Stimulated activated CD4-positive, alpha-beta T cell treated with anti-CD3 and anti-CD28 coated beads, Interleukin-15, amount 100 ng/mL, for 1 hour (primary cell): ENCODE results near the gene EPGN.

Experiments
- DNase-seq, 2 donors: peaks; one replicate each; pipeline ENCODE4 v3.0.0-alpha.2; 2020; ENCODE audit warnings: low read depth in 1 of 2, low spot score in 1 of 2

The EPGN gene, protein sequence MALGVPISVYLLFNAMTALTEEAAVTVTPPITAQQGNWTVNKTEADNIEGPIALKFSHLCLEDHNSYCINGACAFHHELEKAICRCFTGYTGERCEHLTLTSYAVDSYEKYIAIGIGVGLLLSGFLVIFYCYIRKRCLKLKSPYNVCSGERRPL

DNA sequence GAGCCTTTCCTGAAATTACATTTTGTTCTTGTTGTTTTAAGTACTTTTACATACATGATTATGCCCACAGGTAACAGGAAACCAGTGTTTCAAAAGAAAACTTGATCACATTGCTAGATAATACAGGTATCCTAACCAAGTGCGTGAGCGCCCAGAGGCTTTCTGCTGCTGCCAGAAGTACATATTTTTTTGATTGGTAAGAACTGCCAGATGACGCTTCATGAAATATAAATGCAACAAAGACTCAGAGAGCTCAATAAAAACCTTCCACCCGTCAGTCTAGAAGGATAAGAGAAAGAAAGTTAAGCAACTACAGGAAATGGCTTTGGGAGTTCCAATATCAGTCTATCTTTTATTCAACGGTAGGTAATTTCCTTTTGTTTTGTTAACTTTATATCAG, at the start of gene EPGN:
EPGN (plus strand) TSS at position 256 of the 400 bp plus-strand sequence; CDS start at position 320, 64 bp downstream.
- no peak for DNase-seq

DNA sequence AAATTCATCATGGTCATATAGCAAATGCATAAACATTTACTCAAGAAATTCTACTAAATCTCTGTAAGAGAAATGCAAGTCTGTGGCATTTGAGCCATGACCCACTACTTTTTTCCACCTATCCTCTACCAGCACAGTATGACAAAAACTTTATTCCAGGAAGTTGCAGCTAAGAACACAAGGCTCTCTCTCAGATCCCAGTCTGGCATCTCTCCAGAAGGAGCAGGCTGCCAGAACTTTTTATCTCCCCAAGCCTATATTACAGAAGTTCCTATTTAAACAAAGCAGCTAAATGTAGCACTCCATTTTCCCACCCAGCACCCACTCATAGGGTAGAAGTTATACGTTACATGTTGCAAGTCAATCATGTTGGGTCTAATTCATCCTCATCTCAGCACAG, 49.3 kb upstream of the EPGN start:
- no peak for DNase-seq

DNA sequence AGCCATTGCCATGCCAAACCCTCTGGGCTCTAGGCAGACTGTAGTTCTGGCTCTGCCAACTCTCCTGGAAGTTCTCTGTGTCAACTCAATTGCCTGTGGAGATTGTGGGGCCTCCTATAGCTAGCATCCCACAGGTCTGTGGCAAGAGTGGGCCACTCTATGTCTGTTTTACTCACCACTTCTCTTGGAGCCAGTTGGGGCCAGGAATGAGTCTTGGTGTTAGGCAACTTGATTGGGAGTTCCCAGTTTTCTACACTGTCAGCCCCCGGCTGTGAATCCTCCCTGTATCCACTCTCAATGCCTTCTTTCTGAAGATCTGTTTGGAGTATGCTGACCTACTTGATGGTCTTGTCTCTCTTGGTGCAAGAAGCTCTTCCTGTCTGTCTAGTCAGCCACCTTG, 48.2 kb upstream of the EPGN start:
- no peak for DNase-seq

DNA sequence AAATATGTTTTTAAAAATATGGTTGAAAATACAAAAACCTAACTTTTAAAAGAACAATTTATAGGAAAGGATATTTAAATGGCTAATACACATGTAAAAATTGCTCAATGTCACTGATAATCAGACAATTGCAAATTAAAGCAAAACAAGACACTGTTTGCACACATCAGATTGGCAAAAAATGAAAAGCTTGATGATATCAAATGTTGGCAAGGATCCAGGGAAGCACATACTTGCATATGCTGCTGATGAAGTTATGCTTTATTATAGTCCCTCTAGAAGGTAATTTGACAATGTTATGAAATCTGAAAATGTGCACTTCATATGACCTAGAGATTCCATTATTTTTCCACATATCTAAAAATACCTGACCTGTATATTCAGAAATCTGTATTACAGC, 45.7 kb upstream of the EPGN start:
- DNase-seq = no peak

DNA sequence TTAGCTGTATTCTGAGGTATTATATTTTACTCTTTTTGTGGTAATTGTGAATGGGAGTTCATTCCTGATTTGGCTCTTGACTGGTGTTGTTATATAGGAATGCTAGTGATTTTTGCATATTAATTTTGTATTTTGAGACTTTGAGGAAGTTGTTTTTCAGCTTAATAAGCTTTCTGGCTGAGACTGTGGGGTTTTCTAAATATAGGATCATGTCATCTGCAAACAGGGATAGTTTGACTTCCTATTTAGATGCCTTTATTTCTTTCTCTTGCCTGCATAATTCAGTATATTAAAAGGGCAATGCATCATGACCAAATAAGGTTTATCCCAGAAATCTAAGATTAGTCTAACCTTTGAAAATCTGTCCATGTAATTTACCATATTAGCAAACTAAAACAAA, 44.7 kb upstream of the EPGN start:
- DNase-seq = no peak

DNA sequence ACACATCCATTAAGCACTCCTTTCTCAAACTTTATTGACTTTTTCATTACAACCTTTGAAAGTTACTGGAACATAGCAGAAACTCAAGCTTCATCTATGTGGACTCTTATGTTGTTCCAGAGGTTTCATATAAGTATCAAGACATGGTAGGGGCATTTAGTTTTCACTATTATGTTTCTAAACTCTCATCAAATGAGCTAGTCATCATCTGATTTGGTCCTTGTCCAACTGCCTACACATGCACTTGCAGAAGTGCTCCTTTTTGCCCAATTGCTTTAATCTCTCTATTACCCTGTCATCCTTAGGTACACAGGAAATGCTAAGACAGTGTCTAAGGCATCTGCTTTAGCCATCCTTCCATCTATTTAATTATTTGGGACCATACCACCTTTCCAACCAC, 42.2 kb upstream of the EPGN start:
- DNase-seq = no peak

DNA sequence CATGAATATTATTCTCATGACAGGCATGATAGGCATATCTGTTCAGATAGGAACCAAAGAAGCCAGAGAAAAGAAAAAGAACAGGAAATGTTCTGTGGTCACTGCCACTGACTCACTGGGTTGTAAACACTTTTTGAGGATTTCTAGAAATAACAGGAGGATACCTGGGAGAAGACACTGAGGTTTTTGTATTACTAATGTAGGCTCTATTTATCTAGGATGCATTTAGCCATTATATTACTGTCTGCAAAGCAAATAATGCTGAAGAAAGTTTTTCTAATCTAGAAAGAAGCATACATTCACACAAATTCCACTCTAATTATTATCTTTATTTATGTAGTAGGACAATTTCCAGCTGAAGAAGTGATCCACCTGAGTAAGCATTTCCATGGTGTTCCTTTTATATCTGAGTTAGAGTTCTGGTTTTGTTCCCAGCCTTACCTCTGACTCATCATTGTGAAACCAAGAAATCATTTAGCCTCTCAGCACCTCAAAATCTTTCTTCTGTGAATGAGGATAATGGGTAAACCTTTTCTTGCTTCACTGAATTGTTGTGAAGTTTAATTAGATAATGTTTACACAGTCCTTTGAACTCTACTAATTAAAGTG, 40.2 kb upstream of the EPGN start:
- DNase-seq = no peak

DNA sequence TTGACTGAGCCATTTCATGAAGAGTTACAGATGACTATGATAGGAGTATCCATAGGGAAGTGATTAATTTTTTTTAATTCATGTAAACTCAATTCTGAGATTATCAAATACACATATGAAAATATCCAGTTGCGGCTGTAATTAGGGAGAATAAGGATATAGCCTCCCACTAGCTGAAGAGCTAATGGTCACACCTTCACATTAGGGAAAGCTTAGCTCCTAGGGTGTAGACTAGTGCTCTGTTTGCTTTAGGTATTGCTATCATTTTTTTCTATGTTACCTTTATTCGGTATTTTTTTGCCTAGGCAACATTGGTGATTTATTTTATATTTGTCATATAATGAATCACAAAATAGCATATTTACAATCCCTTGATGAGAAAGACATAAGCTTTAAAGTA, 39.6 kb upstream of the EPGN start:
- no peak for DNase-seq

DNA sequence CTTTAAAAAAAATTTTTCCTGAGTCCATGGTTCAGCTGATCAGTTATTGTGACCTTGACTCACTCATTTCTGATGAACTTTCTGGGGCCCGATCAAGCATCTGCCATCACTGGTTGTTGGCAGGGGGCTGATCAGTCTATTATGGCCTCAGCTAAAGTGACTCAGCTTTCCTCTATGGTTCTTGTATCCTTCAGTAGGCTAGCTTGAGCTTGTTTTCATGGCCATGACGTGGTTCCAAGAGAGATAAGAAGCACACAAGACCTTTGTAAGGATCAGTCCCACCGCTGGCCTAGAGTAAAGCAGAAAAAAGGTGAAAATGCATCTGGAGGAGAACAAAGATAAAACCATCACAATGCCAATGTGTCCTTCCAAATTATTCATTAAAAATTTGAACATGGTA, 29.8 kb upstream of the EPGN start:
- no peak for DNase-seq

DNA sequence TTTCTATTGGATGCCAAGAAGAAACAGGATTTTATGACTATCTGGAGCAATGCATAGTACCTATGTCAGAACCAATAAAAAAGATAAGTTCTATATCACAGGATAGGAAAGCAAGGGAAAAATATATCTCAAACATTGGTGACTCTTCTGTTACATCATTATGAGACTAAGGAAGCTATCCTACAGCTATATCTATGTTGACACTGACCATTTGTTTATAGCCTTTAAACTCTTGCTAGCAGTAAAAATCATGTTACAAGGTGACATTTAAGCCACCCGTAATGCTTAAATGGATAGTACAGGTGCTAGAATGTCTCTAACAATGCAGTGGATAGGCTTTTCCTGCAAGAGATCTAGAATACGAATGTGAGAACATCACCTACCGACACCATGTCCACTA, 28.6 kb upstream of the EPGN start:
- DNase-seq = no peak

DNA sequence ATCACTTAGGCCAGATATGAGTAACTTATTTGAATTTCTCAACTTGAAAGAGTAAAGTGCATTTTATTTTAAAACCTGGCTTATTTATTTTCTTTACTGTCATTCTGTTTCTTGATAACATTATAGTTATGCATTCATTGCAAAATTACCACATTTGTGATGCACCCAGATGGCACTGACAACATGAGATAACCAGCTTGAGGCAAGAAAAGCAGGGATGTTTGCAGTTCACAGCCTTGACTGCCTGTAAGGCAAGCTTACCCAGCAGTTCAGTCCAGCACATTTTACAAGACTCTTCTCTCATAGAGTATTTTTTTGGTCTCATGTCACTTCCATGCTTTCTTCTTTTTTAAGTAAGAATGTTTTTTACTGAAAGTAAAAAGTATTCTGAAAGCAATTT, 25.3 kb upstream of the EPGN start:
- DNase-seq = no peak

DNA sequence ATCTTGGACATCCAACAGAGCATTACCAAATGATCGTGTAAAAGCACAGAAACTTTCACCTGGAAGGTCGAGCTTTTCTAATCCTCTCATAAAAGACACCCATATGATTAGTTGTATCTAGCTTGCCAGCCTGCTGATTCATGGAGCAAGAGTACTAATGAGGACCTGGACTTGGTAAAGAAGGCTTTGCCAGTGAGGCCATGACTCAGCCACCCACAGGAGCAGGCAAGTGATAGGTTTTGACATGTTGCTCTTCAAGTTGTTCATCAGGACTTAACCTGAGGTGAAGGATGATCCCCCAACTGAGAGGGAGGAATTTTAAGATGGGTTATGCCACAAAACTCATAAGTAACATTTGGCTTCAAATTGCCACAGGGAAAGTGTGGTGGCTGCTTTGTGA, 24.7 kb upstream of the EPGN start:
- no peak for DNase-seq

DNA sequence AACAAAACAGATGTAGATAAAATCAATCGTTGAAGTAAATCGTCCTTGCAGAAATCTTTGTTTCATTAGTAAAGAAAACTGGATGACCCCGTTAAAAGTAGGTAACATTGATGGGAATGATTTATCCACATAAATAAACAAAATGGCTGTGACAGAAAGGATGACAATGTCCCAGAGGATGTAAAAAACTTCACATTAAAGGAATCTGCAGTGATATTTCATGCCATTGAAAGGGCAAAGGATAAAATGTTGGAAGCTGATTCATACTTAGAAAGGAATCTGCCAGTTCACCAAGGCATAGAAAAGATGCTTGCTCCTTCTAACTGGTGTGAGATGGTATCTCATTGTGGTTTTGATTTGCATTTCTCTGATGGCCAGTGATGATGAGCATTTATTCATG, 24.2 kb upstream of the EPGN start:
- no peak for DNase-seq

DNA sequence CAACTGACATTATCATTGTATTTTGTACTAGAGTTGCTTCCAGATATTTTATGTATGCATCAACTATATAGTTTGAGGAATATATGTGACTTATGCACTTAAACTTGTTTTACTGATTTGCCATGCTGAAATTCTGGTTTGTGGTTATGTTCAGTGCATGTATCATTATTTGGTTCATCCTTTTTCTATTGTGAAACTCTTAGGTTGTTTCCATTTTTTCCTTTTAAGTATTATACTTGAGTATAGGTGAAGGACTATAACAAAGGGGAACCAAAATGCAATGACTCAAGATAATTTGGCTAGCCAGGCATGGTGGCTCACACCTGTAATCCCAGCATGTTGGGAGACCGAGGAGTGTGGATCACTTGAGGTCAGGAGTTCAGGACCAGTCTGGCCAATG, 21.1 kb upstream of the EPGN start:
- no peak for DNase-seq

DNA sequence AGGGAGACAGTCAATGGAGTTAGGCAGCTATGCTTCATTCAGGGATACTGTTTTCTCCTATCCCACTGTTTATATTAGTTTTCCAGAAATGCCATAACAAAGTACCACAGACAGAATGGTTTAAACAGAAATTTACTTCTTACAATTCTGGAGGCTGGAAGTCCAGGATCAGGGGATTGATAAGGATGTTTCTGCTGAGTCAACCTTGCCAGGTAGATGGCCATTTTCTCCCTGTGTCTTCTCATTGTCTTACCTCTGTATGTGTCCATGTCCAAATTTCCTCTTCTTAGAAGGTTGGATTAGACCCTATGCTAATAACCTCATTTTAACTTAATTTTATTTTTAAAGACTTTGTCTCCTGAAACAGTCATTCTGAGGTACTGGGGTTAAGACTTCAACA, 20.5 kb upstream of the EPGN start:
- no peak for DNase-seq

DNA sequence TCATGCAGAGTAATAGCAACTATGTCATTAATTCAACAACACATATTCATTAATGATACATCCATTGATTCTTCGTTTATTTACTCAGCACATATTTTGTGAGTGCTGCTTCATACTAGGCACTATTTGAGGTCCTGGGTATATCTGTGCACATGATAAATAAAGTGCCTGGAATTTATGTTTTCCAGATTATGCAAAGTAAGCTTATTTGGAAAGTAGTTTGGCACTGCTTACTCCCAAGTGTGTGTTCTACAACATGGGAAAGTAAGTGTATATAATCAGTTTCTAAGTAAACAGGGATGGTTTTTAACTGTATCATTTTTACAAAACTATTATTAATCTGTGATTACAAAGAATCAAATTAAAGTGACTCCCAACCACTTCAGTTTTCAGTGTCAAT, 16.8 kb upstream of the EPGN start:
- no peak for DNase-seq

DNA sequence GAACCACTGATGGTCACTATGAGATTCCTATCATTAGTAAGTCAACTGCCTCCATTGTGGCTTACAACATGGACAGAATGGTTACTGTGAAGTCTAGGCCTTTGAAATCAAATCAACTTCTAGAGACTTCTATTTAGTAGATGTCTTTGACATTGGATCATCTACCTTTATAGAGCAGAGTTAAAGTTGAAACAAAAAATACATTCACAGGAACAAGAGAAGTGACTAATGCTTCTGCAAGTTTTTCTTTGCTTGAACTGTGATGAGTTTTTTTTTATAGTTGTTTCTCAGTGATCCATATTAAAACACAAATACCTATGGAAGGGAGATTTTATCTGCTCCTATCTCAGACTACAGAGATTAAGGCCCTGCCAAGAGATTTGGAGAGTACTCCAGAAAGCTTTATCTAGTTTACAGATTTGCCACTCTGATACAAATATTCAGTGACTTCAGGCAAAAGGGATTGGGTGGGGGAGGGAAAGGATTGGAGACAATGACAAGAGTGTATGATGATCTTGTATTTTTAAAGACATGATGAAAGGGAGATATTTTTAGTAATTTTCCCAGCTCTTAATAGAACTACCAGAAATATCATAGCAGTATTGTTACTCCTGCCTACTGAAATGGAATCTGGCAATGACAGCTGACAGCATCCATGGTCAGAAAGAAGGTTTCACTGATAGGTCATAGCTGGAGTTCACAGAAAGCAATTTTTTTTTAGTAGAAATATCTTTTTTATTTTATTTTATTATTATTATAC, 16.0 kb upstream of the EPGN start:
- no peak for DNase-seq

DNA sequence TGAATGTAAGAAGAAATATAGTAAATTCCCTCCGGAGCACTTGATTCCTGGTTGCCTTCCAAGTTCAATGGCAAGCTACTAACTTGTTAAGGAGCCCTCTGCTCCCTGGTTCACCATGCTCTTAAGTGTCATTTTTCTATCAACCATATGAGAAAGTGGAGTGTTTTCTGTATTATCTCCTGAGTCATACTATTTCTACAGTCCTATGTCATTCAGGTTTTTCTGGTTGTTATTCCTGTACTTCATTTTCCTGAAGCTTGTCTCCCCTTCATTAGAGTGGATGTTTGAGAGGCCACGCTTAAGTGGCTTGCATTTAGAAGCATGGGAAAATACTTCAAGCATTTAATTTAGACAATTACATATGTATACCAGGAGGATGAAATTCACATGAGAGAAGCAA, 14.7 kb upstream of the EPGN start:
- DNase-seq = no peak

DNA sequence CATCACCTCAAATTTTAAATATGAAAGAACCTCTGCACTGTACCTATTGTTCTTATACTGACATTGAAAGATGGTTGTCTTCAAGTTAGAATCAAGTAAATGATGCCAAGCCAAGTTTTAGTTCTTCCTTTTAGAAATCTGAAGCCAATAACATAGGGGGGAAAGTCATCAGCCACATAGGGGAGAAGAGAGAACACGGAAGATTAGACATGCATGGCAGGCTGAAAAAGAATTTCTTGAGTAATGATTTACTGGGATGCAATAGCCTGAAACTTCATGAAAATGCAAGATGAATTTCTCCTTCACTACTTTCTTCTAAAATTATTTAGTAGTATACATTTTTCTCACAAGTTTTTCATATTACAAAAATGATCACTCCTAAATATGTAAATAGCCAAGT, 13.6 kb upstream of the EPGN start:
- DNase-seq = no peak

DNA sequence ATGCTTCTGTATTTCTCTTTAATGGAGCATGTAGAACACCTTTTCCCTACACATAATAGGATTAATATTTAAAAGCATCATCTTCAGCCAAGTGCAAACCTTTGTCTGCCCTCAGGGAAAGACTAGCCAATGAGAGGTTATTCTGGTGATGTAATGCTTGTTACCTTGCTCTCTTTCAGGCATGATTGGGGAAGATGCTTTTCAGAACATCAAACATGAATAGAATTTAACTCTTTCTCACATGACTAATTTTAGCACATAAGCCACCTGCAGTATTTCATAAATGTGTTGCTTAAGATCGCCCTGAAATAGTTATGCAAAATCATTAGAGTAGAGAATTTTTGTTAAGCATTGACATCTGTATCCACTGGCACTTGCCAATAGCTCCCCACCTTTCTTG, 10.7 kb upstream of the EPGN start:
- no peak for DNase-seq

DNA sequence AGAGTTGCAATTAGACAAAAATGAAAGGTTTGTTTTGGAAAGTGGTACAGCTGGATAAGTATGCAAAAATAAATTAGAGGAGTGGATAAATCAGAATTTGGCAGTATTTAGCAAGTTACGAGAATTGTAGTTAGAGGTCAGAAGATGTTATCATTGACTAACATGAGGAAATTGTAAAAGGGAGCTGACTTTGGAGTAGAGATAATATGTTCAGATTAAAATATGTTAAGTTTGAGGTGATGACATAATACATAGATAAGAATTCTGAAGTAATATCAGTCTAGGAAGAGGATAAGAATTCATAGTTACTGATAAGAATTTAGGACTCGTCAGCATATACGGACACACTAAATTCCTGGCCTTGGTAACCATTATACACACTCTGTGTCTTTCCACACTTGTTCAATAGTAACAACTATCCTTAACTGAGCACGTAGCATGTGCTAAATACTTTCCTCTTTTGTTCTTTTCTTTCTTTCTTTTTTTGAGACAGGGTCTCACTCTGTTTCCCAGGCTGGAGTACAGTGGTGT, 4.1 kb upstream of the EPGN start:
- no peak for DNase-seq

DNA sequence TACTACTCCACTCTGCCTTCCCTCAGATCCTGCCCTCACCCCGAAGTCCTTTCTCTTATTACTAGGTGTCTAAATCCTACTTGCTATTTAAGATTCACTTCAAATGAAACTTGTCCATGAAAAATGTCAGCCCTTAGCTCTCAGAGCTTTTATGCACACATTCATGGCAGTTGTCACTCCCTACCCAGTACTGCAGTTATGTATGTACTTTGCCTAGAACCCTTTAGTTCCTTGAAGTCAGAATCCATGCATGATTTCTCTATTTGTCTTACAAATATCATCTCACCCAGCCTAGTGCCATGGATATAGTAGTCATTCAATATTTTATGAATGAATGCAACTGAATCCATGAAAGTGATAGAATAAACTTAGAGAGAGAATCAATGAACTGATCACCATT, 3.3 kb upstream of the EPGN start:
- no peak for DNase-seq

DNA sequence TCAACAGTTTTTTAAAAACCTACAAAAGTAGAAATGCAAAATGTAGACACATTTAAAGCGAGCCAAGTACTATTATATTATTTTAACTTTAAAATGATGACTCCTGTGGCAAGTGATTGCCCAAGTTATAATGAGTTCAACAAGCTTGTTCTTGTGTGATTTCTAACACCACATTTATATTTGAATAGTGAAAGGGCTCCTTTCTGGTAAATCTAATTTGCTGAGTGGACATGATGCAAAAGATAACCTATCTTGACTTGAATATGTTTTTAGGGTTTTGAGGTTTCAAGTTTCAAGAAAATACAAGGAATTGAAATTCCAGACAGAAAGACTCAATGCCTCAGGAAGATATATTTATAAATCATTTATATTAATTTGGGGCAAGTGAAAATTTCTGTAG, 1.1 kb upstream of the EPGN start:
- DNase-seq = no peak
